Measurements from ENCODE around the gene PRKCB. TPM values are rescaled to one million over a fixed set of nuclear protein-coding genes. Genes with fewer than 3 reads are reported as not detected.
"Not testable (repeated sequence)": the region's sequence is repeated elsewhere in the genome, so short reads cannot be mapped to it uniquely, and the experiment has no call there.

PRKCB gene
- total and polyA plus RNA-seq, 4 experiments from 2014 or later, result 46.5 to 106 (median 98.2) TPM

- Mint-ChIP-seq H3K9me3 (peaks cover 0 to 12% (median 9%) of the 10 kb centered on the region in 8 donors), H3K27me3 (no peaks in the 10 kb centered on the region), H3K4me1 (no peaks in the 10 kb centered on the region), H3K27ac (no peak overlapping the region), H3K36me3 (peaks cover 51 to 77% of the 10 kb centered on the region in 2 donors), H3K4me3 (no peak overlapping the region)
- no peak overlapping the region for H3K4me3 ChIP-seq (ENCODE audit: low read length in 2 of 2)
- ChIA-PET CTCF (ENCODE audit: partially characterized antibody) (no interaction called here), POLR2A (ENCODE audit: partially characterized antibody) (no interaction called here)
- peaks cover 10% of the 10 kb centered on the region for H3K36me3 ChIP-seq (ENCODE audit: insufficient read depth, low read length)
- DNase-seq, result no peak
- H3K27me3 ChIP-seq (ENCODE audit: insufficient read depth, low read length), result no peaks in the 10 kb centered on the region
- H3K4me1 ChIP-seq (ENCODE audit: insufficient read depth, low read length), result no peaks in the 10 kb centered on the region
- no peak overlapping the region for H3K27ac ChIP-seq (ENCODE audit: low read depth, low read length)
- intact Hi-C loops (cut with micrococcal nuclease), result no loop called here
- H3K9me3 ChIP-seq (ENCODE audit: control insufficient read depth in 1 of 2, low read length in 2 of 2), result no peaks in the 10 kb centered on the region
Observed at GRCh38 chr16:24218299-24218698, 382.5 kb downstream of the PRKCB start.

GRCh38 chr16:24221219-24221618 lies 385.4 kb downstream of the PRKCB start:
- DNase-seq, result no peak
- no peak overlapping the region for H3K4me3 Mint-ChIP-seq
- no peaks in the 10 kb centered on the region for H3K27me3 Mint-ChIP-seq
- Histone ChIP-seq H3K27me3 (ENCODE audit: insufficient read depth, low read length) (no peaks in the 10 kb centered on the region), H3K4me1 (ENCODE audit: insufficient read depth, low read length) (no peaks in the 10 kb centered on the region), H3K9me3 (ENCODE audit: control insufficient read depth in 1 of 2, low read length in 2 of 2) (peaks cover 0 to 3% of the 10 kb centered on the region in 2 donors), H3K4me3 (ENCODE audit: low read length in 2 of 2) (no peak overlapping the region), H3K36me3 (ENCODE audit: insufficient read depth, low read length) (no peaks in the 10 kb centered on the region), H3K27ac (ENCODE audit: low read depth, low read length) (no peak overlapping the region)
- ChIA-PET CTCF (ENCODE audit: partially characterized antibody) (interaction anchor here (0.9 kb wide), 1 partner anchor 32 kb away, joined by 3 read pairs; no protein-coding TSS in a partner anchor), POLR2A (ENCODE audit: partially characterized antibody) (no interaction called here)
- no peak overlapping the region for H3K27ac Mint-ChIP-seq
- peaks cover 0 to 16% (median 9%) of the 10 kb centered on the region in 8 donors for H3K9me3 Mint-ChIP-seq
- peaks cover 27 to 56% of the 10 kb centered on the region in 2 donors for H3K36me3 Mint-ChIP-seq
- intact Hi-C loops (cut with micrococcal nuclease), result no loop called here
- H3K4me1 Mint-ChIP-seq, result no peaks in the 10 kb centered on the region

- Mint-ChIP-seq H3K9me3 (peaks cover 0 to 2% (median 0%) of the 10 kb centered on the region in 8 donors), H3K36me3 (no peaks in the 10 kb centered on the region), H3K4me1 (no peaks in the 10 kb centered on the region), H3K27ac (no peak overlapping the region), H3K27me3 (peaks cover 1 to 2% of the 10 kb centered on the region in 2 donors), H3K4me3 (no peak overlapping the region)
- H3K27ac ChIP-seq (ENCODE audit: low read depth, low read length), result no peak overlapping the region
- intact Hi-C loops (cut with micrococcal nuclease), result no loop called here
- no peak overlapping the region for H3K4me3 ChIP-seq (ENCODE audit: low read length in 2 of 2)
- POLR2A ChIA-PET (ENCODE audit: partially characterized antibody), result no interaction called here
- peaks cover 0 to 3% of the 10 kb centered on the region in 2 donors for H3K9me3 ChIP-seq (ENCODE audit: control insufficient read depth in 1 of 2, low read length in 2 of 2)
- H3K36me3 ChIP-seq (ENCODE audit: insufficient read depth, low read length), result no peaks in the 10 kb centered on the region
- H3K4me1 ChIP-seq (ENCODE audit: insufficient read depth, low read length), result no peaks in the 10 kb centered on the region
- no peak for DNase-seq
- CTCF ChIA-PET (ENCODE audit: partially characterized antibody), result no interaction called here
- no peaks in the 10 kb centered on the region for H3K27me3 ChIP-seq (ENCODE audit: insufficient read depth, low read length)
Observed at GRCh38 chr16:24228514-24228913, 392.7 kb downstream of the PRKCB start.

- no peaks in the 10 kb centered on the region for H3K36me3 ChIP-seq (ENCODE audit: insufficient read depth, low read length)
- Mint-ChIP-seq H3K9me3 (peaks cover 3 to 22% (median 11%) of the 10 kb centered on the region in 8 donors), H3K4me3 (no peak overlapping the region), H3K36me3 (peaks cover 0 to 2% of the 10 kb centered on the region in 2 donors), H3K27ac (no peak overlapping the region), H3K4me1 (no peaks in the 10 kb centered on the region), H3K27me3 (peaks cover 2 to 8% of the 10 kb centered on the region in 2 donors)
- no peak overlapping the region for H3K4me3 ChIP-seq (ENCODE audit: low read length in 2 of 2)
- ChIA-PET CTCF (ENCODE audit: partially characterized antibody) (no interaction called here), POLR2A (ENCODE audit: partially characterized antibody) (no interaction called here)
- no peak overlapping the region for H3K27ac ChIP-seq (ENCODE audit: low read depth, low read length)
- no peaks in the 10 kb centered on the region for H3K9me3 ChIP-seq (ENCODE audit: control insufficient read depth in 1 of 2, low read length in 2 of 2)
- H3K4me1 ChIP-seq (ENCODE audit: insufficient read depth, low read length), result no peaks in the 10 kb centered on the region
- intact Hi-C loops (cut with micrococcal nuclease), result no loop called here
- H3K27me3 ChIP-seq (ENCODE audit: insufficient read depth, low read length), result no peaks in the 10 kb centered on the region
- no peak for DNase-seq
Observed at GRCh38 chr16:24232936-24233335, 397.2 kb downstream of the PRKCB start.

- CTCF ChIA-PET (ENCODE audit: partially characterized antibody), result interaction anchor here (0.6 to 1.6 kb wide), 2 partner anchors 12 to 18 kb away, joined by 3 to 6 read pairs; no protein-coding TSS in a partner anchor
- H3K4me3 Mint-ChIP-seq, result no peak overlapping the region
- peaks cover 6 to 8% of the 10 kb centered on the region in 2 donors for H3K27me3 Mint-ChIP-seq
- Histone ChIP-seq H3K27me3 (ENCODE audit: insufficient read depth, low read length) (no peaks in the 10 kb centered on the region), H3K4me3 (ENCODE audit: low read length in 2 of 2) (no peak overlapping the region), H3K36me3 (ENCODE audit: insufficient read depth, low read length) (no peaks in the 10 kb centered on the region), H3K27ac (ENCODE audit: low read depth, low read length) (no peak overlapping the region), H3K4me1 (ENCODE audit: insufficient read depth, low read length) (no peaks in the 10 kb centered on the region), H3K9me3 (ENCODE audit: control insufficient read depth in 1 of 2, low read length in 2 of 2) (no peaks in the 10 kb centered on the region)
- no peak for DNase-seq
- H3K27ac Mint-ChIP-seq, result no peak overlapping the region
- H3K4me1 Mint-ChIP-seq, result no peaks in the 10 kb centered on the region
- peaks cover 0 to 2% of the 10 kb centered on the region in 2 donors for H3K36me3 Mint-ChIP-seq
- POLR2A ChIA-PET (ENCODE audit: partially characterized antibody), result no interaction called here
- intact Hi-C loops (cut with micrococcal nuclease), result no loop called here
- H3K9me3 Mint-ChIP-seq, result peaks cover 3 to 40% (median 22%) of the 10 kb centered on the region in 8 donors
Observed at GRCh38 chr16:24234737-24235136, 399.0 kb downstream of the PRKCB start.

- Mint-ChIP-seq H3K9me3 (peaks cover 3 to 44% (median 22%) of the 10 kb centered on the region in 8 donors), H3K4me3 (no peak overlapping the region), H3K27ac (no peak overlapping the region), H3K27me3 (peaks cover 8 to 10% of the 10 kb centered on the region in 2 donors), H3K36me3 (peaks cover 0 to 2% of the 10 kb centered on the region in 2 donors), H3K4me1 (no peaks in the 10 kb centered on the region)
- intact Hi-C loops (cut with micrococcal nuclease), result no loop called here
- no peak overlapping the region for H3K27ac ChIP-seq (ENCODE audit: low read depth, low read length)
- ChIA-PET CTCF (ENCODE audit: partially characterized antibody) (interaction anchor here (2.0 kb wide), 1 partner anchor 17 kb away, joined by 6 read pairs; no protein-coding TSS in a partner anchor), POLR2A (ENCODE audit: partially characterized antibody) (no interaction called here)
- H3K36me3 ChIP-seq (ENCODE audit: insufficient read depth, low read length), result no peaks in the 10 kb centered on the region
- H3K9me3 ChIP-seq (ENCODE audit: control insufficient read depth in 1 of 2, low read length in 2 of 2), result no peaks in the 10 kb centered on the region
- no peaks in the 10 kb centered on the region for H3K4me1 ChIP-seq (ENCODE audit: insufficient read depth, low read length)
- H3K27me3 ChIP-seq (ENCODE audit: insufficient read depth, low read length), result no peaks in the 10 kb centered on the region
- DNase-seq, result no peak
- H3K4me3 ChIP-seq (ENCODE audit: low read length in 2 of 2), result no peak overlapping the region
Observed at GRCh38 chr16:24235806-24236205, 400.0 kb downstream of the PRKCB start.

GRCh38 chr16:24238846-24239245 lies 403.1 kb downstream of the PRKCB start:
- POLR2A ChIA-PET (ENCODE audit: partially characterized antibody); DNase-seq: not testable (repeated sequence)
- CTCF ChIA-PET (ENCODE audit: partially characterized antibody), result interaction anchor here (1.4 kb wide), 1 partner anchor 16 kb away, joined by 5 read pairs; no protein-coding TSS in a partner anchor

More at GRCh38 chr16:24238846-24239245, 403.1 kb downstream of the PRKCB start:
- Mint-ChIP-seq H3K9me3 (peaks cover 3 to 44% (median 22%) of the 10 kb centered on the region in 8 donors), H3K27me3 (peaks cover 15 to 19% of the 10 kb centered on the region in 2 donors)
- H3K36me3 Mint-ChIP-seq; H3K4me3 Mint-ChIP-seq; H3K4me3 ChIP-seq (ENCODE audit: low read length in 2 of 2); H3K27me3 ChIP-seq (ENCODE audit: insufficient read depth, low read length); H3K27ac ChIP-seq (ENCODE audit: low read depth, low read length); intact Hi-C loops (cut with micrococcal nuclease); H3K36me3 ChIP-seq (ENCODE audit: insufficient read depth, low read length); H3K27ac Mint-ChIP-seq; H3K4me1 ChIP-seq (ENCODE audit: insufficient read depth, low read length); H3K4me1 Mint-ChIP-seq; H3K9me3 ChIP-seq (ENCODE audit: control insufficient read depth in 1 of 2, low read length in 2 of 2): not testable (repeated sequence)

Measured in CD4-positive, alpha-beta memory T cell (primary cell).